GM21390 (cell line): ENCODE measurements around the gene TCERG1.

Experiments
- ATAC-seq: cut with Tn5 transposase; IDR thresholded peaks from one replicate; pipeline ENCODE4 v1.9.1; 2021; ENCODE audit not compliant: unreplicated experiment

Gene TCERG1

DNA sequence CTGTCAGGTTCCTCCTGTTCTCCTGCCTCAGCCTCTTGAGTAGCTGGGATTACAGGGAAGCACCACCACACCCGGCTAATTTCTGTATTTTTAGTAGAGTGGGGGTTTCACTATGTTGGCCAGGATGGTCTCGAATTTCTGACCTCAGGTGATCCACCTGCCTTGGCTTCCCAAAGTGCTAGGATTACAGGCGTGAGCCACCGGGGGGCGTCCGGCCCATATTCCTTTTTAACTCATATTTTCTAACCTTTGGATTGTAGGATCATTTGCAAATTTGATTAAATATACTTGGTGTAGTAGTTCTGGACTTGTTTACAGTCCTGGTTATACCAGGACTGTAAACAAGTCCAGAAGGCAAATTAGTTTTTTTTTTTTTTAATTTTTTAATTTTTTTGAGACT, 4.3 kb downstream of the TCERG1 start:
- no peak for ATAC-seq

DNA sequence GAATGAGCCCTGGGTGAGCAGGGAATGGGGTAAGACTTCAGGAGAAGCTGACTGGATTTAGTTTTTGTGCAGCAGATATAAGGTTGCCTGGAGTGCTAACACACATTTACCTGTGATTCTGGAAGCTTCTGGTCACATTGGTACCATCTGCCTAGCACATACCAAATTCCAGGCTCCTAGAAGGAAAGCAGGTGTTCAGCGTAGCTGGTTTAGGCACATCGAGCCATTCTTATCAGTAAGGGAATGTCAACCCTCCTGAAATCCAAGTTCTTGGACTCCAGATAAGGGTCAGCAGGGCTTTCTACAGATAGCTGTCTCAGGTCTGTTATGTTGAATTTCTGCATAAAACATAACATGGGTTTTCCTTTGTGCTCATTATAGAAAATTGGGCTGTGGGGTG, 10.3 kb downstream of the TCERG1 start:
- ATAC-seq = no peak

DNA sequence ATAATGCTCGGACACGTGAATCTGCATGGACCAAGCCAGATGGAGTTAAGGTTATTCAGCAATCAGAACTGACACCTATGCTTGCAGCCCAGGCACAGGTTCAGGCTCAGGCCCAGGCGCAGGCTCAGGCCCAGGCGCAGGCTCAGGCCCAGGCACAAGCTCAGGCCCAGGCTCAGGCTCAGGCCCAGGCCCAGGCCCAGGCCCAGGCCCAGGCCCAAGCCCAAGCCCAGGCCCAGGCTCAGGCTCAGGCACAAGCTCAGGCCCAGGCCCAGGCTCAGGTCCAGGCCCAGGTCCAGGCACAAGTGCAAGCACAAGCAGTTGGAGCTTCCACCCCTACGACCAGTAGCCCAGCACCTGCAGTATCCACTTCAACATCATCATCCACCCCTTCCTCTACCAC, 11.8 kb downstream of the TCERG1 start:
- no peak for ATAC-seq

DNA sequence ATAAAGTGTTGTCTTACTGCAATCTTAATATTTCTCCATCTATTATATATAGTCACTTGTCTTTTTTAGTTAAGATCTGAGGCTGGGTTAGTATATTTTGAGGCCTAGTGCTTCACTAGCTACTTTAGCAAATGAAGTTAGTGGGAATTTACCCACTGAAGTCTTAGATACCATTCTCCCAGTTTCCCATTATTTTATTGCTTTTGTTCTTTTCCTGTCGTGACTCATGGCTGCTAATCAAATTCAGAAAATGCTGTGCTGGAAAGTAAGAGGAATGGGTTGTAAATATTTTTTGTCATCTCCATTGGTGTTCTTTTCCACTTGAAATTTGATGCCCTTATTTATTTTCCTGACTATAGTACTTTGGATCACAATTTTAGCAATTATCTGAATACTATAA, 14.2 kb downstream of the TCERG1 start:
- no peak for ATAC-seq

DNA sequence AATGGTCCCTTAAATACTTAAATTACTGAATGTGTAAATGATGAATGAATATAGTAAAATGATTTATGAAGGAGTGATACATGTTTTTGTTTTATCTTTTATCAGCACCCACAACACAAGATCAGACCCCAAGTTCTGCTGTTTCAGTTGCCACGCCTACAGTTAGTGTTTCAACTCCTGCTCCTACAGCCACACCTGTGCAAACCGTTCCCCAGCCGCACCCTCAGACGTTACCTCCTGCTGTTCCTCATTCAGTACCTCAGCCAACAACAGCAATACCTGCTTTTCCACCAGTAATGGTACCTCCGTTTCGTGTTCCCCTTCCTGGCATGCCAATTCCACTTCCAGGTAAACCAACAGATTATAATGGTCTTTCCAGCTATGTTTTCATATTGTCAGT, 16.3 kb downstream of the TCERG1 start:
- ATAC-seq = no peak

DNA sequence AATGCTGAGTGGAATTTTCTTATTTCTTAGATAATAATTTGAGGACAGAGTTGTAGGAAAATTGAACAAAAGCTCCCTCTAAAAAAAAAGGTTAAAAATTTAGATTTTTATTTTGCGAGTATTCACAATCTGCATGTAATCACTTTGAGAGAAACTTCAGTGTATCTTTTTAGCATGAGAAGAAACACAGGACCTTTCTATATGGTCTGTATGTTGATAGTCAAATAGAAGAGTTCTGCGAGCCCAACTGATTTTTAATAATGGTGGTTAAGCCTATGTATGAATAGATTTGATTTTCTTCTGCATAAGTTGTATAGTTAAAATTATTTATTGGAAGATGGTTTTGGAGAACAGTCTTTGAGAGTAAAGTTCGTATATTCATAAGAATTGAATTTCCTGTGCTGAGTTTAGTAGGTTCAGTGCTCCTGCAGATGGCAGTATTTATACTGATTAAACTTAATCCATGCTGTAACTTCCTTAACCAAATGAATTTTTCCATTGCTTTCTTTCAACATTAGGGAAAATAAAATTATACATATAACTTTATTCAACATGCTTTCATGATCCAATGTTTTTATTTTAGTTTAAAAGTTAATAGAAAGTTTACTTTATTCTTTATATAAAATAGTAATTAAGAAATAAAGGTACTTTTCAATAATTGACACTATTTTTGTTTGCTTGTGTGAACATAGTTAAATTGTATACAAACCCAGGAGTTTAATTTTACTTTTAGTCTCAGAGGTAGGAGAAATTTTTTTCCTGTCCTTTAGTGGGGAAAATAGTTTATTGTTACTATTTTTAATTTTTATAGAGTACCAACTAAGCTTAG, 19.6 kb downstream of the TCERG1 start:
- ATAC-seq = no peak

DNA sequence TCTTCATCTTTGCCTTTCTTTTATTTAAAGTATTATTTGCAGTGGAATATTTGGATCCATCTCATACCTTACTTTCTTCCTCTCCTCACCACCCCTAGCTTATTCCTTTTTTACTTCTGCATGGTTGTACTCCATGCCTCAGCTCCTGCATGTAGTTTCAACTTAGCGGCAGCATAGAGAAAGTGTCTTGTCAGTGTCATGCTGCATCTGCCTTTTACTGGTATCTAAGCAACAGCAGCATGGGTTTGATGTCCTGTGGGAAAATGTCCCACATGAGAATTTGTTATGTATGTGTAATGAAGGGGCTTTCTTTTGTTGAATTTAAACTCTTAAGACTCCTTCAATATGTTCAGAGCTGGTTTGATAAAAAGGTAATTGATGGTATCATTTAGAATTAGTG, 20.6 kb downstream of the TCERG1 start:
- ATAC-seq = no peak

DNA sequence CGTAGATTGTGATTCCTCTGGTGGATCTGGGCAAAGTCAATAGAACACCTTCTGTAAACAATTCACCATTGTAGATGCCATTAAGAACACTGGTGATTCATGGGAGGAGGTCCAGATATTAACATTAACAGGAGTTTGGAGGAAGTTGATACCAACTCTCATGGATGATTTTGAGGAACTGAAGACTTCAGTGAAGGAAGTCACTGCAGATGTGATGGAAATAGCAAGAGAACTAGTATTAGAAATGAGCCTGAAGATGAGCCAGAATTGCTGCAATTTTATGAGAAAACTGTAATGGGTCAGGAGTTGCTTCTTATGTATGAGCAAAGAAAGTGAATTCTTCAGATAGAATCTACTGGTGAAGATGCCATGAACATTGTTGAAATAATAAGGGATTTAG, 26.9 kb downstream of the TCERG1 start:
- no peak for ATAC-seq

DNA sequence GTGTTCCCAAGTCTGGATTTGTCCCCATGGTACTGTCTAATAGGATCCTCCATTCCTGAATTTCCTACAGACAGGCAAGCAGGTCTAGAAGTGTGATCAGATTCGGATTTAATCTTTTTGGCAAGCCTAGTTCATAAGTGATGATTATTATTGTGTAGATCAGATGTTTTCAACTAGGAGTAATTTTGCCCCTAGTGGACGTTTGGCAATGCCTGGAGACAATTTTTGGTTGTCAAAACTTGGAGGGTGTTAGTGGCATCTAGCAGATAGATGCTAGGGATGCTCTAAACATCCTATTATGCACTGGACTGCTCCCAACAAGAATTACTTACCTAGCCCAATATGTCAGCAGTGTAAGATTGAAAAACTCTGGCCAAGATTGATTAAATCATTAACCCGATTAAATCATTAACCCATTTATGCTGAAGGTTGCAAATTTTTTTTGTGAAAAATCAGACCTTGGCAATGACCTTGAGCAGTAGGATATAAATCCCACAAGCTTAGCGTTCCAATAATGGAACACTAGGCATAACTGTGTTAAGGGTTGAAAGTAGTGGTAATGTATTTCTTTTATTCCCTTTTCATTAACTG, 28.2 kb downstream of the TCERG1 start:
- ATAC-seq = no peak

DNA sequence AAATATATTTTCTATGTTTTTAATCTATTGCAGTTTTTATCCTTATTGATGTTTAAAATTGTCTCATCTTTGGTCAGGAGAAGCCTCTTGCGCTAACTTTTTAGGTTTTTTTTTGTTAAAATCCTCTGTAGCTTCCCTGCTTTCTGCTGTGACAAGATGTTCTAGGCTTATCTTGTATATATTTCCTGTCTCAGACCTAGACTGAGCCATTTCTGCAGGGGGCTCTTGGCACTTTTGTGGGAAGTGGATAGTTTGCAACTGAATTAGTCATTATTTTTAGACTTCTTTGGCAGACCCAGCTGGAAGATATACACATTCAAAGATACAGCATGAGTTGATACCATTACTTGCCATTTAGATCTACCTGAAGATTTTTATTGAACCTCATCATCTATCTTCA, 28.8 kb downstream of the TCERG1 start:
- no peak for ATAC-seq

DNA sequence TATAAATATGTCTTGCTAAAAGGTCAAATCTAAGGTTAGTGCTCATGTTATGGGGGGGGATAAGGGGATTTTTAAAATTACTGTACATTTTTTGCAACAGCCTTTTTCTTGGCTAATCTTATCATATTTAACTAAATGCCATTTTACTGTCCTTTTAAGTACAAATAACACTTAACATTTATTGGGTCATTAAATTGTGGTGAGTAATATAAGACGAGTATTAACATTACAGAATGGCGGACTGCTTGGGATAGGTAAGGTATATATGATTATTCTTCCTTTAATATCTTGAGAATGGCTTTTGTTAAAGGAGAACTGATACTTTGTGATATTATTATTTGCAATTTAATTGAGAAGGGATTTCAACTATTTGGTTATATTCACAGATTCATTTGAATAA, 35.6 kb downstream of the TCERG1 start:
- ATAC-seq = no peak

DNA sequence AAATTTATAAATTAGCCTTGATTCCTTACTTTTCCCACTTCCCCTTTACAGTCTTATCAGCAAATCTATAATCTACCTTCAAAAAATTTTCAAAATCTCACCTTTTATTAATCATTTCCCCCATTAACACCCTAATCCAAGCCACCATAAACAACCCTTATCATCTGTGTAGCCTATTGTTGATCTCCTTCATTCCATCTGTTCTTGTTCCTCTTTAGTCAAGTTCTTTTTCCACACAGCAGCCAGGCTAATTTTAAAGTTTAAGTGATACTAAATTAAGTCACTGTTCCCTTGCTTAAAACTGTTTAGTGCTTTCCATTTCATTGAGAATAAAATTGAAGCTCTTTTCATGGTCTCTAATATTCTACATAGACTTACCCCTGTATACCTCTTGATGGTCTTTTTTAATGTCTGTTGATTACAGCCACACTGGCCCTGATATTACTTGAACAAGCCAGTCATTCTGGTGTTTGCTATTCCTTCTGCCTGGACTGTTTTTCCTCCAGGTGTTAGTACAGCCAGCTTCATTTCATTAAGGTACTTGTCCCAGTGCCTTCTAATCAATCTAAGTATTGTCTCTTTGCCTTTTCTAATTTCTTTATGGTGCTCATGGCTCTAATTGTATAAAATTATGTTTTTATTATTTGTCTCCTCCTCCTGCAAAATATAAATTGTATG, 37.7 kb downstream of the TCERG1 start:
- ATAC-seq = no peak

DNA sequence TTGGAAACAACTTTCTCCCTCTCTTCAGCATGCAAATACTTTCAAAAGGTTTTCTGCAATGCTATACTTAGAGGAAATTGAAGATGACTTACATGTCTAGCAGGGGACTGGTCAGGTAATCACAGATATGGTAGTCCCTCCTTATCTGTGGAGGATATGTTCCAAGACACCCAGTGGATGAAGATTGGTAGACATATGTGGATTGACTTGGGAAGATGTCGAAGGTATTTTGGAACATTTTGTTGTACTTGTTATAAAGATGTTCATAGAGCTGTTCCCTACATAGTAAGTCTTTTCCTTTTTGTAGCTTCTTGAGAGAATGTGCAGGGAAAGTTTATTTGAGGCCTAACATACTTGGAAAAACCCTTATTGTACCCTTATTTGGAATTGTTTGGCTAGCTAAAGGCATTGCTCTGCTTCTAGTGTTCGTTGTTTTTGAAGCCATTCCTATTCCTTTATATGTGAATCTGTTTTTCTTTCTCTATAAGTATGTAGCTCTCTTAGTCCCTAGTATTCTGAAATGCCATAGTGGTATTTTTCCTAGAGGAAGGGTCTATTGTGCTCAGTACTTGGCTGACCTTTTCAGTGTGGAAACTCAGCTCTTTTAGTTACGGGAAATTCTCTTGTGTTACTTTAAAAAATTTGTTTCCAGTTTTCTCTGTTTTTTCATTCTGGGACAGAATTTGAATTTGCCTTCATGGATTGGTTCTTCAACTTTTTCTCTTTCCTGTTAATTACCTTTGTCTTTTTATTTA, 43.1 kb downstream of the TCERG1 start:
- ATAC-seq = no peak

DNA sequence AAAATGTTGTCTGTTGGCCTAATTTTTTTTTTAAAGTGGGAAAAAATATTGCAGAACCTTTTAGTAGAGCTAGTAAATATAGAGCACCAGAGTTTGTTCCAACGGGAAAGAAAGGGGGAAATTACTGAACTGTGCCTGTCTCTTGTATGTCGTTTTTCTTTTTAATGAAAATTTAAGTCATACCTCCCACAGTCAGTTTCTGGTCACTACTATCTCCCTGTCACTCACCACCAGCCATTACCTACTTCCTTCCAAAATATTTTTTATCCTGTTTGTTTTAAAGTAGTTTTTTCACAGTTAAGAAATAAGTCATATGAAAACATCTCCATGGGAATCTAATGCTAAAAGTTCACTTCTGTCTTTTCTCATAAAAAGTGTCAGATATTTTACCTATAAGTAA, 47.5 kb downstream of the TCERG1 start:
- no peak for ATAC-seq

DNA sequence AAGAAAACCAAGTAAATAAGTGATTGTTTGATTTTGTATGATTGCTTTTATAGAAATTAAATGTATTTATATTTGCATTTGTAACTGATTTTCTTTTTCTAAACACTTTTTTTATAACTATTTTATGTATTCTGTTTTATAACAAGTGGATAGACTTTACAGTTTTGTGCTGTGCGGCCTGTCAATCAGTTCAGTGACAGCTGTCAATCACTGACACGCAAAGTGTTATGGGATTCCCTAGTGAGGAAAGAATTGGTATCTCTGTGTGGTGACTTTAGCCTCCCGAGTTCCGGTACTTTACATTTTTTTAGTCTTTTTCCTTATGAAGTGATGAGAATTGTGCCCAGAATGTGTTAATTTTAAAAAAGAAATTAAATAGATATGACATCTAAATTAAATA, 52.5 kb downstream of the TCERG1 start:
- no peak for ATAC-seq

DNA sequence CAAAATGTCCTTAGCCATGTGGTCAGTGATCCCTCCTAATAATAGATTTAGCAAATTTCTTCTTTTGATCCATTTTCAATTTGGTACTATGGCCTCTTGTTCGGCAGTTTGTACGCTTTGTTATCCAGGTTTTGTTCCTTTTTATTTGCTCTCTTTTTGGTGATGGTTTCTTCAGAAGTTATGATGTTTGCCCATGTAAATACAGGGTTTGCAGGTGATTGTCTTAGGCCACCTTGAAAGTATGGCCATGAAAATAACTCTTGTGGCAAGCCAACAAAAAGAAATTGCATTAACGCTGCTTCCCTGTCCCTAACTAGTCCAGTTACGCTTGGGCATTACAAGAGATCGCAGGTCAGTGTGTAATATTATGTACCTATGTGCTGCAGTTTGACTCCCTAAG, 60.3 kb downstream of the TCERG1 start:
- ATAC-seq = no peak

DNA sequence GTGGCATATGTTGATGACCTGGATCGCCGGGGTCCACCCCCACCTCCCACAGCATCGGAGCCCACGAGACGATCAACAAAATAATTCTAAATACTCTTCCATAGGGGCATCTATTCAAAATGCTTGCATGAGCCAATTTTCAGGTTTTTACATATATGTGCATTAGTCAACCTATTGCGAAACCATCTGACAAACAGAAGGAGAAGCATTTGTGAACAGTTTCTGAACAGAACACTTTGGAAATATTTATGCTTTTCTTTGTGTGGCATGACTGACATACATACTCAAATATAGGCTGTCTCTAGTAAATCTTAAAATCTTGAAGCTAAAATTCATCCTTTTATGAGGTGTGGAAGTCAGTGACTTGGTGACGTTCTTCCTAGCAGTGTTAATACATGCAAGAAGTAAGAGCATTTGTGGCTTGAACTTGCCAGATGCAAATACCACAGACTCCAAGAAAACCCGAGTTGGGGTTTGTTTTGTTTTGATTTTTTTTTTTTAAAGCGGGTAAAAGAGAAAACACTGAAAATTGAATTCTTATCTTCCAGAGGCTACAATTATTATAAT, 63.5 kb downstream of the TCERG1 start:
- no peak for ATAC-seq

DNA sequence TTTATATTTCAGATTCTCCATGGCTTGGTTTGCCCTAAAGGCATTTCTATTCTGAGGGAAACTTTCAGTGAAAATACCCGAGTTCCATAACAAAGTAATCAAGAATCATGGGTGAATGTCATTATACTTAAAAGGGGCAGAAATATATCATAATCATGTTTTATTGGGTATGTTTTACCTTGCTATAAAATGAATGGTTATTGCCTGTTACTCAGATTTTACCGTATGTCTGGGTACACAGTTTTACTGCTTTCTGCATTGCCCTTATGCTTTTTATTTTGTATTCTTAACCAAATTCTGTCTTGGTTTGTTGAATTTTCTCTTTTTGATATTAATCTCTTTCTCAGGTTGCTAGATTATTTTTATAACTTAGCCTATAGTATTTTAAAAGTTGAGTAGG, 66.3 kb downstream of the TCERG1 start:
- ATAC-seq = no peak

DNA sequence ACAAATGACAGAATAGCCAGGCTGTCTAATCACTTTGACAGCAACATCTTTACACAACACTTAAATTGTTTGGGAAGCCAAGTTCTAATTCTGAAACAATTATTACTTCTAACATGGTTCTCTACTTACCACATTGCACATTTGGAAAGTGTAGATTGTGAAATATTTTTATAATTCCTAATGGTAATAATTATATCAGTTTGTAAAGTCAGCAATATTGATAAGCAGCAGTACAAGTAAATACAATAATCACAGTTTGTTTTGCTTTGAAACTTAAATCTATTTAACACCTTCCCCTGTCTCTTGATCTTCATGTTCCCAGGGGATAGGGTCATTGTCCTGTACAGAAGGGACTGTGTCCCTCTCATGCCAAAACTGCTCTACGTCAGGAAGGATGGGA, 67.4 kb downstream of the TCERG1 start:
- no peak for ATAC-seq

DNA sequence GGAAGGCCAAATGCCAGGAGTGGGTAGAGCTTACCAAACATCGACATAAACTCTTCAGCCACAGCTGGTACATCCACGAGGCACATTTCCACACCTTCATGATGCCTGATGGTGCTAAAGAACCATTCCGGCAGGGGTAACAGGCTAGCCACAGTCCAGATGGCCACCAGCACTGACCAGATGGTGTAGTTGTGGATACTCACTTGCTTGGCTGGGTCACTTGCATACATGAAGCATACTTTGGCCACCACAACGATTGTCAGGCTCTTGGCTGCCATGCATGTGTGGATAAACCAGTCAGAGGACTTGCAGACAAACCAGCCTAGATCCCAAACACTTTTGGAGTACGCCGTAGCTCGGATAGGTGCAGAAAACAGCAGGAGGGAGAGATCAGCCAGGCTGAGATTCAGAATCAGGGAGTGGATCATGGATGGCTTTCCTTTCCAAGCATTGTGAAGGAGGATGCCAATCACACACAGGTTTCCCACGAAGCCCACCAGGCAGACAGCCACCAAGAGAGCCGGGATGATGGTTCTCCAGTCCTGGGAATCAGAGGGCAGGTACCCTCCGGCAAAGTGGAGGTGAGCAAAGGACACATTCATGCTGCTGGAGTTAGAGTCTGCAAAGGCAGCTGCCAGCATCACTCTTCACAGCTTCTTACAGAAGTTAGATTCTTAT, 68.5 kb downstream of the TCERG1 start:
- no peak for ATAC-seq

DNA sequence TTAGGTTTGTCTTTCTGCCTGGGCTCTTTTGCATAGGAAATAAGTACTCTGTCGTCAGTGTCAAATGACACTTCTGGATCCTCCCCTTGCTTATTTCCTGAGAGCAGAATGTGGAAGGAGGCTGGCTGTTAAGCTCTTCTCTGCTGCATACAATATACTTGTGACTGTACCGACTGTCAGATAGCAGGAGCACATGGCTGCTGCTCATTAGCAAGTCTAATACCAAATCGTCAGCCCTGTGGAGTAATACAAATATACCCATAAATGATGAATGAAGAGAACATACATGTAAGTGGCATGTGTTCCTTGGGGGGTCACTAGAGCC, 69.0 kb downstream of the TCERG1 start, which contains the start of gene GPR151:
TSS of gene GPR151 (minus strand) at position 40 of the 325 bp plus-strand sequence. CDS start 77 bp downstream, outside the sequence.
- ATAC-seq = no peak
